Measurements from ENCODE around the gene ZDHHC19. TPM values are rescaled to one million over a fixed set of nuclear protein-coding genes. Genes with fewer than 3 reads are reported as not detected.
"Not testable (repeated sequence)": the region's sequence is repeated elsewhere in the genome, so short reads cannot be mapped to it uniquely, and the experiment has no call there.

ZDHHC19 gene
- total and polyA plus RNA-seq, 2 experiments from 2014 or later = 0.26 to 1.4 TPM

GRCh38 chr3:196189566-196190347 is 21.4 kb downstream of the ZDHHC19 start:
- Histone ChIP-seq H3K27me3 (no peaks in the 10 kb centered on the region), H3K27ac (no peak overlapping the region), H3K36me3 (no peaks in the 10 kb centered on the region), H3K4me1 (ENCODE audit: low read depth) (peaks cover 20% of the 10 kb centered on the region), H3K9me3 (ENCODE audit: low read depth) (no peaks in the 10 kb centered on the region), H3K4me3 (no peak overlapping the region)
- DNase-seq (ENCODE audit: low read depth in 1 of 2, low spot score in 1 of 2) = no peak
- TF ChIP-seq CTCF (IDR thresholded peaks at IDR 0.05; ENCODE audit: low read depth, low read length) = no peak

GRCh38 chr3:196186651-196187573 is 24.3 kb downstream of the ZDHHC19 start:
- no peaks in the 10 kb centered on the region for H3K36me3 ChIP-seq
- no peaks in the 10 kb centered on the region for H3K27me3 ChIP-seq
- TF ChIP-seq CTCF (IDR thresholded peaks at IDR 0.05; ENCODE audit: low read depth, low read length) = no peak
- H3K27ac ChIP-seq = no peak overlapping the region
- DNase-seq (ENCODE audit: low read depth in 1 of 2, low spot score in 1 of 2) = no peak
- H3K4me1 ChIP-seq (ENCODE audit: low read depth) = peaks cover 7% of the 10 kb centered on the region
- H3K9me3 ChIP-seq (ENCODE audit: low read depth) = no peaks in the 10 kb centered on the region
- H3K4me3 ChIP-seq = no peak overlapping the region

GRCh38 chr3:196184881-196185280 is 26.3 kb downstream of the ZDHHC19 start:
- H3K9me3 ChIP-seq (ENCODE audit: low read depth) = no peaks in the 10 kb centered on the region
- H3K4me1 ChIP-seq (ENCODE audit: low read depth) = peaks cover 7% of the 10 kb centered on the region
- DNase-seq (ENCODE audit: low read depth in 1 of 2, low spot score in 1 of 2) = no peak
- no peak overlapping the region for H3K4me3 ChIP-seq
- H3K36me3 ChIP-seq = no peaks in the 10 kb centered on the region
- TF ChIP-seq CTCF (IDR thresholded peaks at IDR 0.05; ENCODE audit: low read depth, low read length) = no peak
- H3K27ac ChIP-seq = no peak overlapping the region
- no peaks in the 10 kb centered on the region for H3K27me3 ChIP-seq

GRCh38 chr3:196184169-196184432 is 27.1 kb downstream of the ZDHHC19 start:
- not testable (repeated sequence) for H3K9me3 ChIP-seq (ENCODE audit: low read depth); H3K36me3 ChIP-seq; DNase-seq (ENCODE audit: low read depth in 1 of 2, low spot score in 1 of 2); H3K4me3 ChIP-seq; H3K4me1 ChIP-seq (ENCODE audit: low read depth); H3K27me3 ChIP-seq; H3K27ac ChIP-seq

- no peak for TF ChIP-seq CTCF (IDR thresholded peaks at IDR 0.05; ENCODE audit: low read depth, low read length)
- H3K4me1 ChIP-seq (ENCODE audit: low read depth) = peaks cover 4% of the 10 kb centered on the region
- no peak for DNase-seq (ENCODE audit: low read depth in 1 of 2, low spot score in 1 of 2)
Observed at GRCh38 chr3:196181127-196181546, 30.1 kb downstream of the ZDHHC19 start.

GRCh38 chr3:196180346-196180745 is 30.9 kb downstream of the ZDHHC19 start:
- TF ChIP-seq CTCF (IDR thresholded peaks at IDR 0.05; ENCODE audit: low read depth, low read length) = no peak
- no peaks in the 10 kb centered on the region for H3K36me3 ChIP-seq
- no peak overlapping the region for H3K27ac ChIP-seq
- H3K9me3 ChIP-seq (ENCODE audit: low read depth) = no peaks in the 10 kb centered on the region
- no peak for DNase-seq (ENCODE audit: low read depth in 1 of 2, low spot score in 1 of 2)
- H3K4me1 ChIP-seq (ENCODE audit: low read depth) = peaks cover 4% of the 10 kb centered on the region
- H3K27me3 ChIP-seq = no peaks in the 10 kb centered on the region
- no peak overlapping the region for H3K4me3 ChIP-seq

More at GRCh38 chr3:196181127-196181546, 30.1 kb downstream of the ZDHHC19 start:
- Histone ChIP-seq H3K27me3 (no peaks in the 10 kb centered on the region), H3K27ac (no peak overlapping the region), H3K9me3 (ENCODE audit: low read depth) (no peaks in the 10 kb centered on the region), H3K36me3 (no peaks in the 10 kb centered on the region), H3K4me3 (no peak overlapping the region)
